HFF-Myc (cell line): ENCODE measurements around the gene UST.

ENCODE experiments used
- DNase-seq: peaks from one replicate; pipeline ENCODE4 v3.0.0-alpha.2; 2011; ENCODE audit warnings: low read depth; ENCODE audit errors: extremely low read depth
- H3K4me3 ChIP-seq: replicated peaks from 2 replicates; pipeline ENCODE4 v1.5.1; 2011; ENCODE audit warnings: low read depth, mild to moderate bottlenecking, control low read depth, low read length
- CTCF ChIP-seq: IDR thresholded peaks from 2 replicates; pipeline ENCODE4 v1.5.1; 2012; ENCODE audit warnings: mild to moderate bottlenecking, low read depth, low read length, control low read depth; ENCODE audit errors: missing control alignments

The UST gene

DNA sequence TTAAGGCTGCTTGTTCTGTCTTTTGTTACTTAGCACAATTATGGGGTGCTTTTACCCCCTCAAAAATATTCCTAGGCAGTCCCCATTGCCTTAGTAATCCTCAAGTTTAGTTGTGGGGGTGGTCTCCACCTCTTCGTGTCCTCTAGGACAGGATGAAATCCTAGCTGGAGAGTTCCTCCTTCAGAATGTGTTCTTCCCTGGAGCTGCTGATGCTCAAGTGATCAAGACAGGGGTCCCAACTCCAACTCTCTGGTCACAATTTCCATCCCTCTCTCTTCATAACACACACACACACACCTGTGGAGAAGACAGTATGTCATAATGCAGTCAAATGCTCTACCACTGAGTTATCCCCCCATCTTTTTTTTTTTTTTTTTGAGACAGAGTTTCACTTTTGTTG lies 280.7 kb downstream of the UST start:
- DNase-seq: no peak
- no peak for TF ChIP-seq CTCF
- H3K4me3 ChIP-seq: no peak overlapping the region

DNA sequence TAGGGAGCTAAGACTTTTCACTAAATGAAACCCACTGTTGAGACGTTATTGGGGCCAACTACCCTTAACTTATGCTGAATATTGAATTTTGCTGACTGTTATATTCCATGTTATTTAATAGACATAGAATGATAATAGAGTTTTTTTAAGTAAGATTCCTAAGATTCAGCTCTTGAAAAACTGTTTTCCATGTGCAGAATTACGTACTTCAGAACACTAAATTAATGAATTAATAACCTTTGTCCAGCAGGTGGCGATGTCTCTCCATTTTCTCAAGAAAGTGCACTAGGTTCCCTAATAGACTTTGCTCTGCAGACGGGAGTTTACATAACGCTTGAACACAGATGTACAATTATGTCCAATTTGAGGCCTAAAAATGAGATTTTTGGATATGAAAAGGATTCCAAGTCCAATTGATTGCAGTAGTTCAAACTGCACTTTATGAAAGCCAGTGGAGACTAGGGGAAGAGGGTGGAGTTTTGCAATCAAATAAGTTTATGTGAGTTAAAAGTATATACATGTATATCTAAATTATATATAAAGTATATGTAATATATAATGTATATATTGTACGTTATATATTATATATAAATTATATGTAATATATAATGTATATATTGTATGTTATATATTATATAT lies 282.1 kb downstream of the UST start:
- TF ChIP-seq CTCF: peak; percentile 25
- DNase-seq: peak; percentile 90
- no peak overlapping the region for H3K4me3 ChIP-seq

DNA sequence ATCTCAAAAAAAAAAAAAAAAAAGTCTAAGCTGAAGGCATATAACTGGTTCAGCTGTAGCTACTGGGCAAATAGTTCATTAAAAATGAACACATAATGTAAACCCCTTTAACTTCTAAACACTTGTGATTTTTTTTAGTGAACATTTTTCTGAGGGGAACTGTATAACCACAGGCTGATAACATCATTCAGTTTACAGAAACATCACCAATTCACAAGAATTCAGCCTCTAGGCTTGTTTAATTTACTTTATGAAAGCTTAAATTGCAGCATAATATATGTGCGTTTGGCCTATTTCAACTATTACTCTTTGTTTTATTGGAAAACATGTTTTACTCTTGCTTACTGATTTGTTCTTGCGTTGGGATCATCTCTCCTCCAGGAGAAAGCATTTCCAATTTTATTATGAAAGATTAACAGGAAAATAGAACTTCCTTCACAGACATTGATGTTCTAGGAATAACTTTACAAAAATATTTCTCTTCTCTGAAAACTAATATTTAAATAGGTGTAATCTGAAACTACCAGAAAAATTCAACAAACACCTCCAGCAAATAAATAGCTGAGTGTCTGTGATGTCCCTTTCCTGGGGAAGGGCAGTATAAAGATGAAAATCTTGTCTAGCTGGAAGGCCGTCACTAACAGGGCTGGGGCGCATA lies 284.5 kb downstream of the UST start:
- no peak for DNase-seq
- H3K4me3 ChIP-seq: no peak overlapping the region
- TF ChIP-seq CTCF: no peak

GRCh38 chr6:149031859-149032598 lies 285.2 kb downstream of the UST start:
- 0 out of 2 replicates have a peak overlapping the region, but pooled peaks have one; percentile 4 for H3K4me3 ChIP-seq
- no peak for TF ChIP-seq CTCF
- no peak for DNase-seq

DNA sequence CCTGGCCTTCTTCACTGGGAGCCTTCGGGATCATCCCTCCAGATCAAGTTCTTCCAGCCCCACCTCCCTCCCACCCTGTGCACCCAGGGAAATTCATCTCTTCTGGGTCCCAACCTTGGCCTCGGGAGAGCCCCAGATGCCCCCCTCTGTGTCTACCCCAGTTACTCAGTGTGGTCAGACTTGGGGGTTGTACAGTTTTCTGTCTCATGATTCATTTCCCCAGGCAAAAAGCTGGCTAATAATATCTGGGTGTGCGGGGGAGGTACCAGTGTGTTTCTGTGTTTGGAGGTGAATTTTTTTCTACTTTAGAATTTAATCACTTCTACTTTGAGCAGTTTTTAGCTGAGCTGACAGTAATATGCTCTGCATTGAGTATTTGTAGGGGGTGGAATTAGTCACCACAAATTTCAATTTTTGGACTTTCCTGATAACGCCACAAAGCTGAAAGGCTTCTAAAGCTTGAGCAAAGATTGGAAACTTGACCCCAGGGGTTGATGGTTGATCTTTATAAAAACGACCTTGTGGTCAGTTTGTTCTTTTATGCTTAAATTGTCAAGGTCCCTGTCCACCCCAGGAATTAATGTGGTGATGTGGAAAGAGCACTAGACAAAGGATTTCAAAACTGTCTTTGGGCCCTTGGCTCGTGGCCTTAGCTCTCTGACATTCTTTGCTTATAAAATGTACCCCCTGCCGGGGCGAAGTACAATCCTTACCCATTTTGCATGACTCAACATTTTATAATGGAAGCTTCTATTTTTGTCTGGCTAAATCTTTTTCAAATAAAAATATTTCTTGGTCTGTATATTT lies 286.0 kb downstream of the UST start:
- no peak for TF ChIP-seq CTCF
- H3K4me3 ChIP-seq: 0 out of 2 replicates have a peak overlapping the region, but pooled peaks have one; percentile 4
- peak; percentile 56 for DNase-seq

GRCh38 chr6:149033454-149033853 lies 286.6 kb downstream of the UST start:
- TF ChIP-seq CTCF: no peak
- DNase-seq: no peak
- no peak overlapping the region for H3K4me3 ChIP-seq
